HG03025 (cell line): Measurements from ENCODE around the gene ARHGEF12.
A peak's percentile ranks its signal among the peaks of the same experiment; 100 is the strongest.

Experiments
- ATAC-seq: cut with Tn5 transposase; IDR thresholded peaks from one replicate; pipeline ENCODE4 v1.9.1; 2021; ENCODE audit warnings: mild to moderate bottlenecking, moderate library complexity; ENCODE audit not compliant: unreplicated experiment, low FRiP score

The ARHGEF12 gene, protein sequence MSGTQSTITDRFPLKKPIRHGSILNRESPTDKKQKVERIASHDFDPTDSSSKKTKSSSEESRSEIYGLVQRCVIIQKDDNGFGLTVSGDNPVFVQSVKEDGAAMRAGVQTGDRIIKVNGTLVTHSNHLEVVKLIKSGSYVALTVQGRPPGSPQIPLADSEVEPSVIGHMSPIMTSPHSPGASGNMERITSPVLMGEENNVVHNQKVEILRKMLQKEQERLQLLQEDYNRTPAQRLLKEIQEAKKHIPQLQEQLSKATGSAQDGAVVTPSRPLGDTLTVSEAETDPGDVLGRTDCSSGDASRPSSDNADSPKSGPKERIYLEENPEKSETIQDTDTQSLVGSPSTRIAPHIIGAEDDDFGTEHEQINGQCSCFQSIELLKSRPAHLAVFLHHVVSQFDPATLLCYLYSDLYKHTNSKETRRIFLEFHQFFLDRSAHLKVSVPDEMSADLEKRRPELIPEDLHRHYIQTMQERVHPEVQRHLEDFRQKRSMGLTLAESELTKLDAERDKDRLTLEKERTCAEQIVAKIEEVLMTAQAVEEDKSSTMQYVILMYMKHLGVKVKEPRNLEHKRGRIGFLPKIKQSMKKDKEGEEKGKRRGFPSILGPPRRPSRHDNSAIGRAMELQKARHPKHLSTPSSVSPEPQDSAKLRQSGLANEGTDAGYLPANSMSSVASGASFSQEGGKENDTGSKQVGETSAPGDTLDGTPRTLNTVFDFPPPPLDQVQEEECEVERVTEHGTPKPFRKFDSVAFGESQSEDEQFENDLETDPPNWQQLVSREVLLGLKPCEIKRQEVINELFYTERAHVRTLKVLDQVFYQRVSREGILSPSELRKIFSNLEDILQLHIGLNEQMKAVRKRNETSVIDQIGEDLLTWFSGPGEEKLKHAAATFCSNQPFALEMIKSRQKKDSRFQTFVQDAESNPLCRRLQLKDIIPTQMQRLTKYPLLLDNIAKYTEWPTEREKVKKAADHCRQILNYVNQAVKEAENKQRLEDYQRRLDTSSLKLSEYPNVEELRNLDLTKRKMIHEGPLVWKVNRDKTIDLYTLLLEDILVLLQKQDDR (N-terminal part only)

DNA sequence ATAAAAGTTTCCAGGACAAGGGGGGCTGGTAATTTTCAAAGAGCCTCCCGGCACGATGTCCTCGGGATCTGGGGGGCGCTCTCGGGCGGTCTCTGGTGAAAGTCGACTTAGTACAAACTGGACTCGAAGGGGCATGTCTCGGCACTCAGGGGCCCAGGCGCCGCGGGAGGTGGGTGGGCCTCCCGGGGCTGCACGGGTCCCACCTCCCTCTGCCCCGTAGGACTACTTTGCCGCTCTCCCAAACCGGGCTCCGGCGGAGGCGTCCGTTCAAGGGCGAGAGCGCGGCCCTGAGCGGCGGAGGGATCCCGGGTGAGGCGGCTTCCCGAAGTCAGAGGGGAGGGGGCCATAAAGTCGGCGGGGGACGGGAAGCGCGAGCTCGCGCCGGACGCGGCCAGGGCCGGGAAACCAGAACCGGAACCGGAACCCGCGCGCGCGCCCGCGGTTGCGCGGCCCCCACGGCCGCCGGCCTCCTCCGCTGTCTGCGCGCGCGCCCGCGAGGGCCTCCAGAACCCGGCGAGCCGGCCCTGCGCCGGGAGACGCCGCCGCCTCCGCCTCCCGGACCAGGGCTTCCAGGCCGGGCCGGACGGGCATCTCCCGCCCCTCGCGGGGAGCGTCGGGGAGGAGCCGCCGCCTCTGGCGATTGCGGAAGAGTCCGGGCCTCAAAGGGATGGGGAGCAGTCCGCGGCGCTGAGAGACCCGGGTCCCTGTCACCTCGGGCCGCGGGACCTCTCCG, at the start of gene ARHGEF12:
Gene ARHGEF12 (plus strand): TSS at position 506 of the 733 bp plus-strand sequence. CDS start 831 bp downstream, outside the sequence.
- ATAC-seq, result peak; percentile 69

DNA sequence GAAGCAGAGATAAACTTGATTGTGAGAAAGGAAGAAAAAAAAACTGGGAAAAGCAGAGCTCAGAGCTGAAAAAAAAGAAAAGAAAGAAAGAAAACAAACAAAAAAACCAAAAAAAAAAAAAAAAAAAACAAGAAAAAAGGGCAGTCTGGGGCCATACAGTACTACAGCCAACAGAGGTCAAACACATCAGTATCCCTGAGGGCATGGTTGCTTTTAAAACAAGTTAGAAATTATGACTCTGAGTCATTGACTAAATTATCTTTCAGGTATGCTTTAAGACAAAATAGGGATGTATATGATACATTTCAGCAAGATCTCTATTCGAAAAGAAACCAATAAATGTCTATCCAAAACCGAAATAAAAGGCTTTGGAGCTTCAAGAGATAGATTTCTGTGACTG, 48.2 kb upstream of the ARHGEF12 start:
- ATAC-seq, result no peak

DNA sequence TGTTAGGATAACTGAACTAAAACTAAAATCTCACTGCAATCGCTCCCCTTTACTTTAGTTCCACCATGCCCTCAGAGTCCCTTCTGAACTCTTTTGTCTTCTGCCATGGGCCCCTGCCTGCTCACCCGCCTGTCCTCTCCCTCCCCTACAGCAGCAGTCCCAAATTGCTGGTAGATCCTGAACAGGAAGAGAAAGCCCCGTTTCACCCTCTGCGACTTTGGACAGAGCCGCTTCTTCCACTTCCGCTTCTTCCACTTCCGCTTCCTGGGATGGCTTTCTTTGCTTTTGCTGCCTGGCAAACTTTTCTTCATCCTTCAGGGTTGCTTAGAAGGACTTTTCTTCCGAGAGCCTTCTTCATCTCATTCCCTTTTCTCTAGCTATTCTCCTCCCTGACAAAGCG, 46.8 kb upstream of the ARHGEF12 start:
- no peak for ATAC-seq

DNA sequence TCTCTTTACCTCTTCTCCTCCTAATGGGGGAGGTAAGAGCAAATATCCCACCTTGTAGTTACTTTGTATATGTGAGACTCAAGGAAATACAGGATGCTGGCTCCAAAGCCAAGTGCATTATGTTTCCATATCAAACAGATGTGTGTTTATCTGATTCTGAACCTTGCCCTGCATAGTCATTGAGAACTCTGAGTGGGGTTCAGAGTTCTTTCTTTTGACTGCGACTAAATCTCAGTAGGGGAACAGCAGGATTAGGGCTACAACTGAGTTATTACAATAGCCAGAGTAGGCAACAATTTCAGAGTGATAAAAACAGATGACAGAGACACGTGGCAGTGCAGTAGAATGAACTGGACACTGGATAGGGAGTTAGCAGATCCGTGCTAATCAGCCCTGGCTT, 45.3 kb upstream of the ARHGEF12 start:
- no peak for ATAC-seq

DNA sequence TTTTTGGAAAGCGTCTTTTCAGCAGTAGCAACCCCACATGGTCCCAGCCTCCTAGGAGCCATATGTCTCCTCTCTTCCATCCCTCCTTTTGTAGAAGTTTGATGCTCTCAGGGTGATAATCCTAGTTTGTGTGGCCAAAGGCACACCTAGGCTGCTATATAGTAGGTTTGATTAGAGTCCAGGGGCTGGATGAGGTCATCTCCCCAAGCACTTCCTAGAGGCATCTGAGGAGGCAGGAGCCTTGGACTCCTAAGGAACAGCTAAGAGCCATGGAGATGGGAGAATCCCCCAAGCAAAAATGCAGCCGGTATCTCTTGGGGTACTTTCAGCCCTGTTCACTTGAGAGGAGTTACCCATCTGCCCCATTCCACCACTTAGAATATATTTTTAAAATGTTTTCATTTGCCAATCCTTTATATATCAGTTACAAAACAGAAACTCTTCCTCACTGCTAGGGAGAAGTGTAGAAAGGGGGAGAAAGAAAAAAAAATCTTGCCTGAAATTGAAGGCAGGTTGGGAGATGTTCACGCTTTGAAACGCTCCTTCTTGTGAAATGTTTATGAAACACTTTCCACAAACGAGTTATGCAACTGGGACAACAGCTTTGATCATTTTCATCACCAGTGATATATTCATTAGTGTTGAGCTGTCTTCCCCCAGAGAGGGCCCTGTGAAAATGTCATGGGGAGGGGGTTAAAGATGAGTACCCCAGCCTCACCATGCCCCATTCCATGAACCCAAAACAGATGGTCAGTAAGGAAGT, 43.0 kb upstream of the ARHGEF12 start:
- no peak for ATAC-seq

DNA sequence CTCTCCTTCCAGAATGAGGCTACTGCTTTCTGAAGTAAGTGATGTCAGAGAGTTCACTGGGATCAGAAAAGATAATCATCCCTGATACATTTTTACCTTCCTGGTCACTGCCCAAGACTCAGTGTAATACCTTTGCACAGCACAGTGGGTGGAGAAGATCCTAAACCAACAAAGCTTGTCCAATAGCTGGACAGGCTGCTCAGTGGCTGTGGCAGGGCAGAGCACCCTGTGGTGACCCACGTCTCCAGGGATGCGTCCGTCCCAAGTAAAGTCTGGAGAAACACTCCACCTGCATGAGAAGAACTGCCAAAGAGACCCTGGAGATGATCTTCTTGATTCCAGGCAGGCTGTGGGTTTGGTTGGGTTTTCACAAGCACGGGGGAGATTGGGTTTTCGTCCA, 42.1 kb upstream of the ARHGEF12 start:
- no peak for ATAC-seq

DNA sequence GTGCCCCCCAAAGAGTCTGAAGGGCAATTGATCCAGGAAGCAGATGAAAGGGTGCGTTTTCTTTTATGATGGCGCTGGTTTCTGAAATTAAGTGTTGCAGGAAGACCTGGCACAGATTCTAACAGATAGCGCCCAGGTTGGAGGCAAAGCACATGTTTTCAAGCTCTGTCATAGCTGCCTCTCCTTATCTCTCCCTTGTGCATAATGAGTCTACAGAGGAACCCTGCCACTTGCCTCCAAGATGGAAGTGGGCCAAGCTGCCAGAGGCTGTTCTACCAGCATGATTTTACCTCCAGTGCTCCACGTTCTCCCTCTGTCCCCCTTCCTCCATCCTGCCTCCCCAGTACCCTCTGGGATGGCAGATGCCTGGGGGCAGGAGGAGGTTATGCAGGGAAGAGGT, 41.1 kb upstream of the ARHGEF12 start:
- no peak for ATAC-seq

DNA sequence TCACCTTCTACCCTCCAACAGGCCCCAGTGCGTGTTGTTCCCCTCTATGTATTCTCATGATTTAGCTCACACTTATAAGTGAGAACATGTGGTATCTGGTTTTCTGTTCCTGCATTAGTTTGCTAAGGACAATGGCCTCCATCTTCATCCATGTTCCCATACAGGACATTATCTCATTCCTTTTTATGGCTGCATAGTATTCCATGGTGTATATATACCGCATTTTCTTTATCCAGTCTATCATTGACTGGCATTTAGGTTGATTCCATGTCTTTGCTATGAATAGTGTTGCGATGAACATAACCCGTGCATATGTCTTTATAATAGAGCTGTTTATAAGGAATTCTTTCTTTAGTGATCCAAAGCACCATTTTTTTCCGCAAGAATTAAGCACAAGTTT, 39.7 kb upstream of the ARHGEF12 start:
- no peak for ATAC-seq

DNA sequence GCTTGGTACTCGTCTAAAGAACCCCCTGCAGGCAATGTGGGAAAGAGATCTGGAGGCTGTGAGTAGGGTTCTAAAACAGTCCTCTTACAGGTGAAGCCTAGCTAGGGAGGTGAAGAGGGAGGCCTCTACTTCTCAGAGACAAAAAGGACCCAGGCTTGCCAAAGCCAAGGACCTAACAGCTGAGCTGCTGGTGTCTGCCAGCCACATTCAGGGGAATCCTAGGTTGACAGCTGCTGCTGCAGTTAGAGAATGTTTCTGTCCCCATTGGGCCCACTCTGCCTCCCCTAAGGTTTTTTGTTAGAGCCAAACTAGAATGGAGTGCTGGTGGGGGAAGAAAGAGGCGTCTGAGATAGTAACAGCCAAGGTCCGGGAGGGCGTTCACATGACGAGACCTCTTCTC, 37.8 kb upstream of the ARHGEF12 start:
- ATAC-seq, result no peak

DNA sequence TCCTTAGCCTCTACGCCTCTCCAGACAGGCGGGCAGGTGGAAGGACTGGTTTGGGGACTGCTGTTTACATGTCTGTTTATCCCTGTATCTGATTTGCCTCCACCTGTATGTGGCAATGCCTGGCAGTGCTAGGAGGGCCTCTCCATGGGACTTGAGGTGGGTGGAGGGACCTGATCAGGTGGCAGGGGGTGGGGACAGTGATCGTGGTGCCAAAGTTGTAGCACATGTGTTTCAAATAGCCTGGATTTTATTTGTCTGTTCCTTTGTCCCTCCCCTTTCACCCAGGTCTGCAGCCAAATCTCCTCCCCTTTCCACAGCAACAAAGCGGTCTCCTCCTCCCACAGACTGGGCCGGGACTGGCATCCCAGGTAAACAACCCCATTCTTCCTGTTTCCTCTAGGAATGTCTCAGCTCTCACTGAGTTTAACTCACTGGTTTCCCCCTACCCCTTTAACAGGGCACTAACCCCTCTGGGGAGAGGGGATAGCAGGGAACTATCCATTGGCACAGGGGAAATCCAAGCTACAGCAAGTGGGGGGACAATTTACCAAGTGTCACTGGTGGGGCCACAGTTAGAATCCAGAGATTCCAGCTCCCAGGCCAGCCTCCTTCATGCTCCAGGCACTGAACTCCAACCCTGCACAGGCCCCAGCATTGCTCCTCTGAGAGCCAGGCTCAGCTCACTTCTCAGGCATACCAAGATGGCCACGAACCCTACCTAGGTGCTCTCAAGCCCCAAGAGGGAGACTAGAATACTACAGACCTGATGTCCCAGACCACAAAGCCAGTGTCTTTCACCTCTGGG, 34.0 kb upstream of the ARHGEF12 start:
- ATAC-seq, result no peak

DNA sequence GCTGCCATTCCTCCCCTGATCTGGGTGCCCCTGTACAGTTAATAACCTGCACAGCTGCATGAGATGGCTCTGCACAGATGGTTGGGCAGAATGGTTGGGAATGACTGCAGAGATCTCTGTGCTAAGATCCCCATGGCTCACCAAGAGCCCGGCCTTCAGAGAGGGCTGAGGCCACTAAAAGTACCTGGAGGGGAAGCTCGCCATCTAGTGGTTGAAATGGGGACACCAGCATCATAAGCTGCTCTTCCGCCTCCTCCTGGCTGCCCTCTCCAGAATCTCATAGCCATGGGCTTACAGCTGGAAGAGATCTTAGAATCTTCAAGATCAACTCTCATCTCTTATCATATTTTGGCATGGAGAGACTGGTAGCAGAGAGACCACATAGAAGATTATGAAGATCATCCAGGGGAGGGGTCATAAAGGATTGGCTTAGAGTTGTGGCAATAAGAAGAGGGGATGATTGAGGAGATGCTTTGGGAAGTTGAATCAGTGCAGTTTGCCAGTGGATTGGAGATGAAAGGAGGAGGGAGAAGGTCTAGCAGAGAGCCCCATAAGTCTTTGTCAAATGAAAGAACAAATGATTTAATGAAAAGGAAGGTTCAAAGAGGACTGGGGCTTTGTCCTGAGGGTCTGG, 33.1 kb upstream of the ARHGEF12 start:
- ATAC-seq, result peak; percentile 59

DNA sequence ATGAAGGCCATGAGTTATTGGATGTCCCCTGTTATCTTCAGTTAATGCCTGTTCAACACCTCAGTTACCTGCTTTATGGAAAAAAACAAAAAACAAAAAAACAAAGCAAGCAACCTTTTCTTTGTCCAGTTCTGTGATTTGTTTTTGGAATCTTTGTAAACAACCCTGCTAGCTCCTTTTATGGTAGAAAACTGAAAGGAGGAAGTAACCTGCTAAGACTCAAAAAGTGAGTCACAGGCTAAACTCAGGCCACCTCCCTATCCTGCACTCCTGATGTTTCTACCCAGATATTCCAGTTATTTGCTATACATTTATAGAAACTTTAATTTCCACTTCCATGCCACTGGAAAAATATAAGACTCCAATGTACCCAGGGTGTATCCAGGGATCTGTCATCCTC, 31.7 kb upstream of the ARHGEF12 start:
- no peak for ATAC-seq

DNA sequence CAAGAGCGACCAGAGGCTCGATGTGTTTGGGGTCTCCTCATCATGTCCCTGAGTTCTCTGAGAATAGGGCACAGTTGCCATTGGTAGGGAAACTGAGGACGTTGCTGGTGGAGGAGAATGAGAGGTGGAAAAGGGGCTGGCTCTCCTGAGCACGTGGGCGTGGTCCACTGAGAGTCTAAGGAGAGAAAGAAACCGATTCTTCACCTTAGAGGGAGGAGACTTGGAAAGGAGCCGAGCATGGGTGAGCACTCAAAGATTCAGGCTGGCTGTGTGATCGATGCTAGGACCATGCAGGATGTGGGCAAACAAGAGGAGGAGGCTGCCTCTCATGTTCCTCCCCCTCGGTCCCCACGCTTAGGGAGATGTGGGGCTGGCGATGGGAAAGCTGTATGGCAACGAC, 30.9 kb upstream of the ARHGEF12 start:
- ATAC-seq, result no peak

DNA sequence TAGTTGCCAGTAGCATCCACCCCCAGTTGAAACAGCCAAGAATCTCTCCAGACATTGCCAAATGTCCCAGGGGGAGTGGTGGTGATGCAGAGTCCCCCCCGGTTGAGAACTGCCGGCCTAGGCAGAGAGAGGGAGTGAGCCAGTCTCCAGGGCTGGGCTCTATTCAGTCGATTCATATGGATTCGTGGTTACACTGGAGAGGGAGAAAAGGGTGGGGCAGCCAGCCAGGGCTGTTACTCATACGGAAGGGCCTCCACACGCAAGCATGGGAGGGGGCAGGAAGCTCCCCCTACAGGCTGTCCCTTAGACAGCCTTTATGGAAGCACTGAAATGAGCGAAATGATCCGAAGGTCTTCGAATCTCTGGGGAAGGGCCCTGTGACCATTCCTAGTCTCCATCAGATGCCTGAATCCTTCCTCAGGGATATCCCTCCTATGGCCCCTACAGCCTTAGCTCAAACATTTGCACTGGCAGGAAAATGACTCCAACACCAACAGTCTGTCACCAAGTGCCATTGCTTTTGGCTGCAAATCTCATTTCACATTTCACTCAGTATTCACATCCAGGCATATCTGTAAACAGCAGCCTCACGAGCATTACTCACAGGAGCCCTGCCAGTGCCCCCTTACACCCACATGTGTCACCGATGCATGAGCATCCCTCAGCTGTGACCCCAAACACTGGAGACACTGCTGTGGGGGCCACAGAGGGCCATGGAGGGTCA, 29.5 kb upstream of the ARHGEF12 start:
- no peak for ATAC-seq

DNA sequence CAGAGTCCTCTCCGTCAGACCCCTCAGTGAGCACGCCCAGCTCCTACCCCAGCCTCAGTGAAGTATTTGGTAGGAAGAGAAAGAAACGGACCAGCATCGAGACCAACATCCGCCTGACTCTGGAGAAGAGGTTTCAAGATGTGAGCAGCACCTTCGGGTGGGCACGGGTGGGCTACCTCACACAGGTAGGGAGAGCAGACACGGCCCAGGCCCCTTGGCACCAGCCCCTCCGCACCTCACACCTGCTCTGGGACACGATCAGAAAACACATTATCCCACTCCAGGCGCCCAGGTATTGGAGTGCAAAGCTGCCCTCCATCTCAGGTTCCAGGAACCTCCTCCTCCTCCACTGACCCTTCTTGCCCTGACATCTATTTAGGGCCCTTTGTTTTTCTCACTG, 28.7 kb upstream of the ARHGEF12 start:
- no peak for ATAC-seq

DNA sequence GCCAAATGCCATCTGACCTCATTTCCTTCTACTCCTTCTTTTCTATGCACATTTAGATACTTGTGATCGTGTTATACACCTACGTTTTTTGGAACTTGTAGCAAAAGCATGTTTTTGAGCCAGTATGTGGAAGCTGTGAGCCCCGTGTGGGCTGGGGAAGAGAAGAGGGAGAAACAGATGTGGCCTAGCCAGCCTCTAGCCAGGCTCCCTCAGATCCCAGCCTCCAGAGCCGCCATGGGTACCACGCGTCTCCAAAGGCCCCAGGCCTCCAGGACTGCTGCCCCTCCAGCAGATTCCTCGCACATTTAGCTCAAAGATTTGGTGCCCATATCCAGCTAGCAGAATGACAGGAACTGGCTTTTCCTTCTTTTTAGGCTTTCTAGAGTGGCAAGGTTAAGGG, 28.1 kb upstream of the ARHGEF12 start:
- no peak for ATAC-seq

DNA sequence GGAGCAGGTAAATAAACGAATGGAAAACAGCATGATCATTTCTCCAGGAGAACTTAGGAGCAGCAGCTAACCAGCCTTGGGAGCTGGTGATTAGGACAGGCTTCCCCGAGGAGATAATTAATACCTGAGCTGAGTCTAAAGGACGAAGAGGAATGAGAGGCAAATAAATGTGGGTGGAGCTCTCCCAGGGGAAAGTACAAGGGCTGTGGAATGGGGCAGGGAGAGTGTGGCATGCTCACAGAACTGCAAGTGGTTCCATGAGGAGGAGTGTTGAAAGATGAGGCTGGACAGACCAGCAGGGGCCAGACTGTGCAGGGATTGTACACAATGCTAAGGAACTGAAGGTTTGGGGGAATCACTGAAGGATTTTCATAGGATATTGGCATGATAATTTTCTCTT, 25.3 kb upstream of the ARHGEF12 start:
- ATAC-seq, result no peak

DNA sequence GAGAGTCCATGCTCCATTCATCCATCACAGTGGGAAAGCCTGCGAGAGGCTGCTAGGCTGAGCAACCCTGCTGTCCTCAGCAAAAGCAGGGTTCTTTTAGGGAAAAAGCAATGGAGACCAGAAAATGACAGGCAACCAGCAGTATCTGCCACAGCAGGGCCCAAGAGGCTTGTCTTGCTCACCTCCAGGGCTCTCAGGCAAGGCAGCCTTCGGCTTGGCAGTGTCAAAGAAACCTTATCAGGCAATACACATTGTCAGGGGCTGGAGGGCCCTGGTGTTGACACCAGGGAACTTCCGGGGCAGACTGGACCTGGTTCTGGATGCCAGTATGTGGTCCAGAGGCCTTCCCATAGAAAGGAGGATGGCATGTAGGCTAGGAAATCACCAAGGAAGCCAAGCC, 21.4 kb upstream of the ARHGEF12 start:
- no peak for ATAC-seq
